ENCODE results near the gene B3GALNT1.
"Not testable (repeated sequence)": the region's sequence is repeated elsewhere in the genome, so short reads cannot be mapped to it uniquely, and the experiment has no call there.

B3GALNT1 gene

GRCh38 chr3:161073181-161073580 lies 32.0 kb downstream of the B3GALNT1 start:
- DNase-seq (ENCODE audit: low read depth) = no peak

GRCh38 chr3:161072751-161073150 lies 32.4 kb downstream of the B3GALNT1 start:
- no peak for DNase-seq (ENCODE audit: low read depth)

DNA sequence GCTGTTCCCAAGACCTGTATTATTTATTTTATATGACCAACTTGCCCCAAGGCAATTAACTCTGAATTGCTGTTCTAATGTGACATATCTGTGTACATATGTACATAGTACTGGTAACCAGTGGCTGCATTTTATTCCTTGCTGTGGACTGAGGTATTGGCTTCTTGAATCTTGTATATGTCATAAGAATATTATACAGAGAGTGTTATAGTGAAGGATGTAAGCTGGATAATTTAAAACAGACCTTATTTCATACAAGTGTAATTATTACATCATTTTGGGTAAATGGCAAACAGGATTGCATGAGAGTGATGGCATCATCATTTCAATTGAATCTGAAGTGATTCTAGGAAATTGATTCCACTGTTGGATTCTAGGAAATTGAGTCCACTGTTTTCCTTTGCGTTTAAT lies 32.9 kb downstream of the B3GALNT1 start:
- no peak for DNase-seq (ENCODE audit: low read depth)

- DNase-seq (ENCODE audit: low read depth) = no peak
Measured at GRCh38 chr3:161070980-161071663, 34.0 kb downstream of the B3GALNT1 start.

DNA sequence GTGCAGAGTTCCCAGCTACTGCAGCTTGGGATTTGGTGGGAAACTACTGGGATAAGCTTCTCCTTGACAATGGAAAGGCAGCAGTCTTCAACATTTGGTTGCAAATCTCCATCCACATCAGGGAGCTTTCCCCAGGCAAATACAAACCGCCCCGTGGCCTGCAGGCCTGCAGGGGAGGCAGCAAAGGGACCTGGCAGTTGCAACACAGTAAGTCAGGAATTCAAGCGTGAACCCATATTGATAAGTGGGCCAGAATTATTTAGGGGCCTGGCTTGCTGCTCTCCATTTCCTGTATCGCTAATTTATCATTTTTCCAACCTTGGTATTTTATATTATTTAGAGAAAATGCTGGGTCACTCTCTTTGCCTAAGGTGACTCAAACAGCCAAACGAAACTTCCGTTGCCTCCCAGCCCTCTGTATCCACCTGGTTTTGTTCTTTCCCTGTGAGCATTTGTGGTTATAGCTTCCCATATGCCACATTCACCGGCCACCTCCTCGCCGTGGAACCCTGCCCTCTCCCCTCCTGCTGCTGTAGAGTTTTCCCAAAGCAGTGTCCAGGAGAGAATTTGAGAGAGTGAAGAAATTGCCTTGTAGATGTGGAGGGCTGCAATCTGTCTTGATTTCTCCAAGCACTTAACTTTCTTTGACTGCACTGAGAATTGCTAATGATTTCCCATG lies 34.8 kb downstream of the B3GALNT1 start:
- no peak for DNase-seq (ENCODE audit: low read depth)

DNA sequence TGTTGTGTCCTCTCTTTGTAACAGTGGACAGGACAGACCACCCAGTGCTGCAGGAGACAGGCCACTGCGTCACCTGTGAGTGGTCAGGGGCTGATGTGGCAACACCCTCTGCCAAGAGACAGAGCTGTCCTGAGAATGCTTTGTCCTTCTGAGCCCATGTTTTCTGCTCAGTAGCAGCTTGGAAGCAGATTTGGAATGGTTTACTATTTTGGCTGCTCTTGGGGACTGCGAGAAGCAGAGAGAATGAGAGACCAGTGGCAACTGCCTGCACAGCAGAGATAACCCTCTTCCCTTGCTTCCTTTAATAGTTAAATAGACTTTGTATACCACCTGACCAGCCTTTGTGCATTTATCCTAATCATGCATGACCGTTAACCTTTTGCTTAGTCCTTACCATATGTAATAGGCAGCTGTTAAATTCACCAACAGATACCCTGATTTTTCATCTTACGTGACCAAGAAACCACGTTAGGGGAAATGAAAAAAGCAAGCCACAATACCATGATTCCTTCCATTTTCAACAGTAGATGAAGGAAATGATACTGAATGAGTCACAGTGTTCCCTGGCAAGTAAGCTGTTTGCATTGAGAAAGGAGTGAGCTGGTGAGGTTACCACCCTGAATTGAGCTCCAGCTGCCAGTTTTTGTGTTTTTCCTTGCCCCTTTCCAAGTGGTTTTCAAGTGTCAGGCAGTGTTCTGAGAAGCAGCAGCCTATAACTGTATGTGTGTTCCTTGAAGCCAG lies 35.5 kb downstream of the B3GALNT1 start:
- DNase-seq (ENCODE audit: low read depth) = no peak

DNA sequence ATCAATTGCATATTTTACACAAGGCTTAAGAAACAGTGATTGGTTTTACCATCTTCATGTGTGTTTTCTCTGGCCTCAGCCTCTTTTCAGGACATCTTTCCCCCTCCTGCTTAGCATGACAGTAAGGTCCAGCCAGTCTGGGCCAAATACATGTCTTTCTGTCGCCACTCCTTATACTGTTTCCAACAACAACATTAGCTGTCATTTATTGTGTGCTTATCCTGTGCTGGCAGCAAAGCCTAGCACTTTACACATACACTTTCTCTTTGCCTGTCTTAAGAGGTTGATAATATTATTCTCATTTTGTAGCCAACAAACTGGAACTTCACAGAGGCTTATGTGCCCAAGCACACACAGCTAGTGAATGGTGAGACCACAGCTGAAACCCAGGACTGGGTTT lies 37.8 kb downstream of the B3GALNT1 start:
- DNase-seq (ENCODE audit: low read depth) = no peak

DNA sequence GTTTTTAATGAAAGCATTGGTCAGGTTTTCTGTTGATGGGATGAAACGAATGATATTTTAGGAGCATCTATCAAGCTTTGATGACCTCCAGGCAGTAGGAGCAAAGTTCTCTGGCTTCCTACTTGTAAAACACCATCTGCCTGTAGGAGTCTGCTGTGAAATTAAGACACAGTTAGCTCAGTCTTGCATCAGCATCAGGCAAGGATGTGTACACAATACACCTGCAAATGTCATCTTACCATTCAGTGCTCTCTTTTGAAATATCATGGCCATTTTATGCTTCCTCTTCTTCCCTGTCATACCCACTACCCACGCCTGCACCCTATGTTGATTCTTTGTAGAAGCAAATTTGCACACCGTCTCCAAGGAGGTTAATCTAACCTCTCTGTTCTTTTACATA lies 38.2 kb downstream of the B3GALNT1 start:
- DNase-seq (ENCODE audit: low read depth) = no peak

GRCh38 chr3:161064413-161064812 lies 40.7 kb downstream of the B3GALNT1 start:
- no peak for DNase-seq (ENCODE audit: low read depth)

DNA sequence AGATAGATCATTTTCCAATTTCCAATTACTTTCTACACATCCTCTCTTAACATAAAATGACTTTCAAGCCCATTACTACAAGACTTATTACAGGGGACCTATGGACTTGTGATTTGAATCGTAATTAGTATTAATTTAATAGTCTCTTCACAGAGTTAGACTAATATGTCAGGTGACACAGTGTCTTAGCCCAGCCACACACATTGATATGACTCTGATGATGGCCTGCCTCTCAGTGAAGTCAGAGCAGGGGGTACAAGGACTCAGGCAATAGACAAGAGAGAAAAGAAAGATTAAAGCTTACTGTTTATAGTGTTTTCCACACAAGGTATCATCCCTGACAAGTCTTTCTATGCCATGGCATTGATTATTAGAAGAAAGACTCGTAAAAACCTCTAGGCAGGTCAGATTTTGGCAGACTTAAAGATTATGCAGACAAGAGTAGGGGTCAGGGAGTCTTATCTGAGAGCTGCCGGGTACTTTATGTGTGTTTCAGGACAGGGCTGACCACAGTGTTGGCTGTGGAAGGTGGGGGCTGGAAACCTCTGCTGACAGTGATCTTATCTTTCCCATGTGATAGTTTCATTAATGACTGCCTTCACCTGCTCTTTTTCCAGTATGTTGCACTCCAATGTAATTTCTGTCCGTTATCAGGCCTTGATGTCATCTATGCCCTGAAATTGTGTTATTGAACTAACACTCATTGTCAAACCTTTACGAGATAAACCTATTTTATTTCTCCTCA lies 50.1 kb downstream of the B3GALNT1 start:
- no peak for DNase-seq (ENCODE audit: low read depth)

DNA sequence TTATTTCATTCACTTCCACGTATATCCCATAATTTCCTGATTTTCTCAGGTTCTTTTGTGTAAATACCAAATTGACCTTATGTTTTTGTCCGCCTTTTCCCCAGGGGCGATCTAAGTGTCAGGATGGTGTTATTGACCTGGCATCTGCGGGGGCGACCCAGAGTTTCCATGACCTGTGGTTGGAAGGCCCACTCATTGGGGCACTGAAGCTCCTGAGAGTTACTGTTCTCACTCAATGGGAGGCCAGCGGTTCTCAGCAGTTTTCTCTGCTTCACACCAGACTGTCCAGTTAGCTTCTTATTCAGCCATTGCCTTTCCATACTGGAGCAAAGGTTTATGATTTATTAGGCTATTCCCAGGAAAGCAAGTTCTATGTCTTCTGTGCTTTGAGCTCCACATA lies 53.3 kb downstream of the B3GALNT1 start:
- no peak for DNase-seq (ENCODE audit: low read depth)

GRCh38 chr3:161050935-161051334 lies 54.2 kb downstream of the B3GALNT1 start:
- no peak for DNase-seq (ENCODE audit: low read depth)

DNA sequence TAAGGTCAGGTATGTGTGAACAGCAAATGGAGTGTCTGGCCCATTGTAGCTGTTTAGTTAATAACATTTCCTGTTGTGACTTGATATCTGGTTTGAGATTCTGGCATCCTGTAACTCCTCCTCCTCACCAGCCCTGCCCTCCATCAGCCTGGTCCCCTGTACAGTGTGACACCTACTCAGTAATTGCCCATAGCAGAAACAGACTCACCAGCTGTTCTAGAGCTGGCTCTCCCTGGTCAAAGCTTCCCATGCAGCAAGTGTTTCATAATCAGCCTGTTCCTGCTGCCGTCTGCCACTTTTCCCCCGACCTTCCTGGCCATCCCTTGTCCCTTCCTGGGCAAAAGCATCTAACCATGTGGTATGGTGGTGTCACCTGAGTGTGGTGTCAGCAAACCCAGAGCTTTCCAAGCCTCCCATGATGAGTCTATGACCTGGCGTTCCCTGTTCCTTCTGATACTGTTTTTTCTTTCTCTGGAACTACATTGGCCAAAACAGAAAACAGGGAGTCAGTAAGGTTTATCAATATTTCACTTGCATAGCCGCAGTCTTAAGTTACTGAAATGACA lies 55.4 kb downstream of the B3GALNT1 start:
- no peak for DNase-seq (ENCODE audit: low read depth)

DNA sequence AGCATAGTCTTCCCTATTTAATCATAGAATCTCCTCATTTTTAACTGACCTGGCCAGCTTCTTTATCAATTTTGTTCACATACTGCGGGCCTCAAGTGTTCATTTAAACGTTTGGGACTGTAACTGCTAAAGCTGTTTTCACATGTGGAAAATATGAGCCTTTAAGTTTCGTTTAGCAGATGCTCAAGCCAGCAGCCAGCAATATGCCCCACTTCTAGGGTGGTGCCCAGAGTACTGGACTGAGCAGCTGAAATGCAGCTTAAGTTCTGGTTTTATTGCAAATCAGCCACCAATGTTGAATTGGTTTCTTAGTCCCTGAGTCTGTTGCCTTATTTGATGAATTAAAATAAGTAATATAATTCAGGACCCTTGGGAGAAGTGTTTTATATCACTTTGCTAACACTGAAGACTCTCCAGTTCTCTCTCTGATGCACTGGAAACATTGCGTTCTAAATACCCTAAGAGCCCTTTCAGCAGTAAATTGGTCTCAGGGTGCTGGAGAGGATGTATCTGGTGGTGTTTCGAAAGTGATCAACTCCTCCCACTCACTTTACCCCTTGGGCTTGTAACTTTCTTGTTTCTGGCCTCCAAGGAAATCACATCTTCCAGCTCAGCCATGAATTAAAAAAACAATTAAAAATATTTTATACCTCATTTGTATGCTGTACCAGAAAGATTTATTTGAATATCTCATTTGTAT lies 61.7 kb downstream of the B3GALNT1 start:
- no peak for DNase-seq (ENCODE audit: low read depth)

- DNase-seq (ENCODE audit: low read depth) = no peak
Measured at GRCh38 chr3:161042023-161042501, 63.1 kb downstream of the B3GALNT1 start.

DNA sequence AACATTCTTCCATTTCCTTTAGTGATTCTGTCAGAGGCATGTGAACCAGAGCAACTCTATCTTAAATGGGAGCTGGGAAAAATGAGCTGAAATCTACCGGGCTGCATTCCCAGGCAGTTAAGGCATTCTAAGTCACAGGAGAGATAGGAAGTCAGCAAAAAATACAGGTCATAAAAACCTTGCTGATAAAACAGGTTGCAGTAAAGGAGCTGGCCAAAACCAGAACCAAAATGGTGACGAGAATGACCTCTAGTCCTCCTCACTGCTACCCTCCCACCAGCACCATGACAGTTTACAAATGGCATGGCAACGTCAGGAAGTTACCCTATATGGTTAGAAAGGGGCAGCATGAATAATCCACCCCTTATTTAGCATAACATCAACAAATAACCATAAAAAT lies 66.4 kb downstream of the B3GALNT1 start:
- DNase-seq (ENCODE audit: low read depth) = no peak

DNA sequence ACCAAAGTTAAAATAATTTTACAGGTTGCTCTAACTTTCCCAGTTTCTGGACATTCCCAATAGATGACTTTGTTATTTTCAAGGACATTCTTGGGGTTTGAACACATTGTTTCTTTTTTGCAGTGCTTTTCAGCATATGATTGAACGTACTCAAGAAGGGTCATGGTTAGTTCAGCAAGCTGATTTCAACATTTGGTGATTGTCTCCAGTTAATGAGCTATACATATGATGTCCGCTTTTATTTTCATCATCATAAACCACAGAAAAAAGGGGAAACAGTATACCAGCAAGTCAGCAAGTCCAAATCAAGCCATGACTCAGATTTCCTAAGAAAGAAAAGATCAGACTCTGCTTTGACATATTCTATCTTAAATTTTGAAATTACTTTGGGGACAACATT lies 69.4 kb downstream of the B3GALNT1 start:
- DNase-seq (ENCODE audit: low read depth) = no peak

DNA sequence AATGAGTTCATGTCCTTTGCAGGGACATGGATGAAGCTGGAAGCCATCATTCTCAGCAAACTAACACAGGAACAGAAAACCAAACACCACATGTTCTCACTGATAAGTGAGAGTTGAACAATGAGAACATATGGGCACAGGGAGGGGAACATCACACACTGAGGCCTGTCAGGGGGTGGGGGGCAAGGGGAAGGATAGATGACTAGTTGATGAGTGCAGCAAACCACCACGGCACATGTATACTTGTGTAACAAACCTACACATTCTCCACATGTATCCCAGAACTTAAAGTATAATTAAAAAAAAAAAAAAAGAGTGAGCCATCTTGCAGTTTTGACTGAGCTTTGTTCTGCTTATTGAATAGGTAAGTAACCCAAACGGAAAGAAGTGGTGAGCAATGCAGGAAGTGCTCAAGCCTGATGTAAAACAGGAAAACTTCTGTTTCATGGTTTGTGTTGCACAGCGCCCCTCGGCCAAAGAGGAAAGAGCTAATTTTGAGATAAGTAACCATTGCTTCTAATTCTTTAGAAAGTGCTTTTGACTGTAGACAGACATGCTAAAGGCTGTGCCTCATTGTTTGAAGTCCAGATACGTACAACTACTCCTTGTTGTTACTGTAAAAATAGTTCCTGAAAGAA lies 70.1 kb downstream of the B3GALNT1 start:
- not testable (repeated sequence) for DNase-seq (ENCODE audit: low read depth)

Measured in stimulated activated CD8-positive, alpha-beta memory T cell treated with anti-CD3 and anti-CD28 coated beads, Interleukin-15, amount 100 ng/mL, for 24 hours (primary cell).